ENCODE results near the gene TRIP12. TPM values are rescaled to one million over a fixed set of nuclear protein-coding genes. Genes with fewer than 3 reads are reported as not detected.

The TRIP12 gene
- total RNA-seq, 1 donor from 2014 or later, result 363 TPM

GRCh38 chr2:229943770-229944449, 22.1 kb upstream of the TRIP12 start:
- Mint-ChIP-seq H3K4me1 (ENCODE audit: unreplicated experiment) (peaks cover 24% of the 10 kb centered on the region), H3K4me3 (ENCODE audit: unreplicated experiment) (peak overlapping the region; percentile 86), H3K36me3 (ENCODE audit: low read depth, unreplicated experiment) (peaks cover 4% of the 10 kb centered on the region), H3K27ac (ENCODE audit: unreplicated experiment) (peak overlapping the region; percentile 96), H3K9me3 (ENCODE audit: unreplicated experiment) (no peaks in the 10 kb centered on the region), H3K27me3 (ENCODE audit: unreplicated experiment) (peaks cover 13% of the 10 kb centered on the region)
- DNase-seq (ENCODE audit: low spot score), result peak; percentile 29
- no peak for TF ChIP-seq CTCF (IDR thresholded peaks at IDR 0.05; ENCODE audit: unreplicated experiment)

DNA sequence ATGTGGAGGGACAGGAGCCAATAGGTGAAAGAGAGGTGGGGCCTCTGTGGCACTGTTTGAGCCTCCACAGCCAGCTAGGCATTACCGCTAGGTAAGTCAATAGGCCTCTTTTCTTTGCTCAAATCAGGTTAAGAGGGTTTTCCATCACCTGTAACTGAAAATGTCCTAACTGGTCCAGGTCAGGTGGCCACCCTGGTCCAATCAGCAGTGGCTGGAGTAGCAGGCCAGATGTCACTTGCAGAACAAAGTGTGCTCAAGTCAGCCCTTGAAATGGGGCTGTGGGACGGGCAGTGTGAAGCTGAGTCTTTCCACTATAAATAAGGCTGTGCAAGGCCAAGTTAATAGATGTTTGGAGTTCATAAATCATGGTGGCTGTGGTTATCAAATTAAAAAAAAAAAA, 21.4 kb upstream of the TRIP12 start:
- Mint-ChIP-seq H3K27me3 (ENCODE audit: unreplicated experiment) (peaks cover 15% of the 10 kb centered on the region), H3K27ac (ENCODE audit: unreplicated experiment) (no peak overlapping the region), H3K4me1 (ENCODE audit: unreplicated experiment) (peaks cover 24% of the 10 kb centered on the region), H3K9me3 (ENCODE audit: unreplicated experiment) (no peaks in the 10 kb centered on the region), H3K36me3 (ENCODE audit: low read depth, unreplicated experiment) (peaks cover 4% of the 10 kb centered on the region), H3K4me3 (ENCODE audit: unreplicated experiment) (no peak overlapping the region)
- no peak for TF ChIP-seq CTCF (IDR thresholded peaks at IDR 0.05; ENCODE audit: unreplicated experiment)
- no peak for DNase-seq (ENCODE audit: low spot score)

DNA sequence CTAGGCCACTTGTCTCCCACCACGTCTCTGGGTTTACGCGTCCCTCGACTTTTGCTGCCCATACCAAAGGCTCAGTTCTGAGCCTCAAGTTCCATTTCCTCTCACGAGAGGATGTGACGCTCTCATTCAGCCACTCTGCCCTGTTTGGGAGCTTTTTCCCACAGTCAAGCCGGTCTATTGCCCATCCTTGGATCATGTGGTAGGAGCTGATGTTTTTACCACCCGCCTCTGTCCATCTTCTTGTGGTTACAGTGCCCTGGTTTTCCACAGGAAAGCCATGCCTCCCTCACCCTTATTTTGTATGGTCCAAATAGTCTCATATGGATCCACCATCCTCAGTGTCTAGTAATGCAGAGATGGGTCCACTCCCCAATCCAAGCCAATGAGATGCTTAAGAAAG, 20.9 kb upstream of the TRIP12 start:
- Mint-ChIP-seq H3K9me3 (ENCODE audit: unreplicated experiment) (no peaks in the 10 kb centered on the region), H3K27ac (ENCODE audit: unreplicated experiment) (no peak overlapping the region), H3K4me3 (ENCODE audit: unreplicated experiment) (no peak overlapping the region), H3K27me3 (ENCODE audit: unreplicated experiment) (peaks cover 15% of the 10 kb centered on the region), H3K4me1 (ENCODE audit: unreplicated experiment) (peaks cover 24% of the 10 kb centered on the region), H3K36me3 (ENCODE audit: low read depth, unreplicated experiment) (peaks cover 4% of the 10 kb centered on the region)
- DNase-seq (ENCODE audit: low spot score), result no peak
- TF ChIP-seq CTCF (IDR thresholded peaks at IDR 0.05; ENCODE audit: unreplicated experiment), result no peak

- Mint-ChIP-seq H3K27ac (ENCODE audit: unreplicated experiment) (no peak overlapping the region), H3K9me3 (ENCODE audit: unreplicated experiment) (no peaks in the 10 kb centered on the region), H3K4me1 (ENCODE audit: unreplicated experiment) (peaks cover 3% of the 10 kb centered on the region), H3K4me3 (ENCODE audit: unreplicated experiment) (no peak overlapping the region), H3K36me3 (ENCODE audit: low read depth, unreplicated experiment) (no peaks in the 10 kb centered on the region), H3K27me3 (ENCODE audit: unreplicated experiment) (peaks cover 8% of the 10 kb centered on the region)
- no peak for TF ChIP-seq CTCF (IDR thresholded peaks at IDR 0.05; ENCODE audit: unreplicated experiment)
- DNase-seq (ENCODE audit: low spot score), result no peak
Observed at GRCh38 chr2:229937537-229937936, 15.7 kb upstream of the TRIP12 start.

DNA sequence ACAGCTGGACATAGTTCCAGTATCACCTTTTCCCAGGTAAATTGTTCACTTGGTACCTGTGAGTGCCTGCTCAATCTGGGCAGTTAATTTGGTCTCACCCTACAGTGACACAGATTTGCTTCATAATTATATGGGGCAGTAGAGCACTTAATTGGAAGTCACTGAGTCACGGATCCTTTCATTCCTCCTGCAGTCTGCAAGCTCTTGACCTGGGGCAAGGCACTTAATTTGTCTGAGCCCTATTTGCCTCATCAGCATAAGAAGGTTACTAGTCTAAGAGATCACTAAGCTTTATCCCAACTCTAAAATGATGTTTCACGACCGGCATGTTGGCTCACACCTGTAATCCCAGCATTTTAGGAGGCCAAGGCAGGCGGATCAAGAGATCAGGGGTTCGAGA, 9.4 kb upstream of the TRIP12 start:
- H3K36me3 Mint-ChIP-seq (ENCODE audit: low read depth, unreplicated experiment), result no peaks in the 10 kb centered on the region
- H3K4me3 Mint-ChIP-seq (ENCODE audit: unreplicated experiment), result no peak overlapping the region
- H3K27ac Mint-ChIP-seq (ENCODE audit: unreplicated experiment), result no peak overlapping the region
- TF ChIP-seq CTCF (IDR thresholded peaks at IDR 0.05; ENCODE audit: unreplicated experiment), result no peak
- no peak for DNase-seq (ENCODE audit: low spot score)
- H3K4me1 Mint-ChIP-seq (ENCODE audit: unreplicated experiment), result no peaks in the 10 kb centered on the region
- H3K9me3 Mint-ChIP-seq (ENCODE audit: unreplicated experiment), result no peaks in the 10 kb centered on the region
- H3K27me3 Mint-ChIP-seq (ENCODE audit: unreplicated experiment), result no peaks in the 10 kb centered on the region

Data from endothelial cell (in vitro differentiated cells).